ENCODE data around the gene CYP4F11. TPM values are rescaled to one million over a fixed set of nuclear protein-coding genes. Genes with fewer than 3 reads are reported as not detected.

Gene CYP4F11
- total and polyA plus RNA-seq, 4 donors: 0.15 to 1.2 (median 0.26) TPM; not detected in 1

DNA sequence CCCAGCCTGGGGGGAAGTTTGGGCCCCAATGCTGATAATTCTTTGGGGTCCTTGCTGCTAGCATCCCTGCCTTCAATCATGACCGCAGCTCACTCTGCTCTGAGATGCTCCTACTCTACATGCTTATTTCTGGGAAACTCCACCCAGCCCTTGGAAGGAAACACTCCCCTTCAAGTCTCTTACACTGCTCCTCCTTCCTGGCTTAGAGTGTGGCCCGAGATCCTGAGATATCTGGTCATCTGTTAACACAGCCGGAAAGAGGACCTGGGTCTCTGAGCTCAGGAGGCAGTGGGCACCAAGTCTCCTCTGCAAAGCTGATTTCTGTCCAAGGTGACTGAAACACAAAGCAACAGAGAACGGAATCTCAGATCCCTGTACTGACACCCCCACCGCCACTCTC lies 69.5 kb downstream of the CYP4F11 start:
- 55 to 64% methylated on average over 5 of the region's 5 CpGs for WGBS, 2 donors
- no peak for ATAC-seq (ENCODE audit: insufficient read depth, low FRiP score)

GRCh38 chr19:15863272-15863671 lies 71.1 kb downstream of the CYP4F11 start:
- no peak overlapping the region for H3K4me3 ChIP-seq
- ATAC-seq (ENCODE audit: insufficient read depth, low FRiP score): no peak
- H3K9me3 ChIP-seq (ENCODE audit: control insufficient read depth in 4 of 4, insufficient read depth in 3 of 4, low read length in 3 of 4): no peaks in the 10 kb centered on the region
- no peak for DNase-seq
- no peak for TF ChIP-seq CTCF (IDR thresholded peaks at IDR 0.05; ENCODE audit: control extremely low read depth, extremely low read depth)
- H3K27me3 ChIP-seq (ENCODE audit: control insufficient read depth in 3 of 3, insufficient read depth in 3 of 3, low read length in 2 of 3): no peaks in the 10 kb centered on the region
- no peaks in the 10 kb centered on the region for H3K4me1 ChIP-seq (ENCODE audit: control insufficient read depth in 5 of 5, insufficient read depth in 5 of 5, low read length in 5 of 5)
- 64 to 86% methylated on average over 8 of the region's 8 CpGs for whole genome bisulfite sequencing, 2 donors
- no peak overlapping the region for H3K9ac ChIP-seq (ENCODE audit: insufficient read depth in 1 of 2, low read length in 2 of 2)
- no peak overlapping the region for H3K27ac ChIP-seq (ENCODE audit: low read depth in 1 of 2, low read length in 1 of 2)
- no peaks in the 10 kb centered on the region for H3K36me3 ChIP-seq (ENCODE audit: control insufficient read depth in 4 of 4, insufficient read depth in 4 of 4, low read length in 4 of 4)

More for the DNA sequence above, 69.5 kb downstream of the CYP4F11 start:
- Histone ChIP-seq H3K4me3 (no peak overlapping the region), H3K9ac (ENCODE audit: insufficient read depth in 1 of 2, low read length in 2 of 2) (no peak overlapping the region), H3K9me3 (ENCODE audit: control insufficient read depth in 4 of 4, insufficient read depth in 3 of 4, low read length in 3 of 4) (no peaks in the 10 kb centered on the region), H3K36me3 (ENCODE audit: control insufficient read depth in 4 of 4, insufficient read depth in 4 of 4, low read length in 4 of 4) (no peaks in the 10 kb centered on the region), H3K4me1 (ENCODE audit: control insufficient read depth in 5 of 5, insufficient read depth in 5 of 5, low read length in 5 of 5) (no peaks in the 10 kb centered on the region), H3K27me3 (ENCODE audit: control insufficient read depth in 3 of 3, insufficient read depth in 3 of 3, low read length in 2 of 3) (no peaks in the 10 kb centered on the region), H3K27ac (ENCODE audit: low read depth in 1 of 2, low read length in 1 of 2) (no peak overlapping the region)
- DNase-seq: no peak
- no peak for TF ChIP-seq CTCF (IDR thresholded peaks at IDR 0.05; ENCODE audit: control extremely low read depth, extremely low read depth)

GRCh38 chr19:15862444-15862843 lies 71.9 kb downstream of the CYP4F11 start:
- no peaks in the 10 kb centered on the region for H3K9me3 ChIP-seq (ENCODE audit: control insufficient read depth in 4 of 4, insufficient read depth in 3 of 4, low read length in 3 of 4)
- no peak overlapping the region for H3K27ac ChIP-seq (ENCODE audit: low read depth in 1 of 2, low read length in 1 of 2)
- no peaks in the 10 kb centered on the region for H3K27me3 ChIP-seq (ENCODE audit: control insufficient read depth in 3 of 3, insufficient read depth in 3 of 3, low read length in 2 of 3)
- H3K4me3 ChIP-seq: no peak overlapping the region
- no peaks in the 10 kb centered on the region for H3K36me3 ChIP-seq (ENCODE audit: control insufficient read depth in 4 of 4, insufficient read depth in 4 of 4, low read length in 4 of 4)
- WGBS, 2 donors: 48 to 66% methylated on average over 7 of the region's 7 CpGs
- TF ChIP-seq CTCF (IDR thresholded peaks at IDR 0.05; ENCODE audit: control extremely low read depth, extremely low read depth): no peak
- DNase-seq (no peak), ATAC-seq (ENCODE audit: insufficient read depth, low FRiP score) (no peak)
- H3K9ac ChIP-seq (ENCODE audit: insufficient read depth in 1 of 2, low read length in 2 of 2): no peak overlapping the region
- no peaks in the 10 kb centered on the region for H3K4me1 ChIP-seq (ENCODE audit: control insufficient read depth in 5 of 5, insufficient read depth in 5 of 5, low read length in 5 of 5)

Small RNA genes within 50 kb of the gene (small RNA-seq; reads per million reads assigned to genes)
- gene CYP4F36P (ENCODE audit: low replicate concordance): not detected

Other genes with a start within 250 kb of the CYP4F11 start
- gene OR10H2, start 206.5 kb downstream of the CYP4F11 start, total RNA-seq: not detected
- not detected for gene OR10H2, start 206.5 kb downstream of the CYP4F11 start, polyA plus RNA-seq
- not detected for gene OR10H3, start 196.5 kb downstream of the CYP4F11 start, total RNA-seq
- not detected for gene OR10H3, start 196.5 kb downstream of the CYP4F11 start, polyA plus RNA-seq
- gene OR10H5, start 146.9 kb downstream of the CYP4F11 start, total RNA-seq: not detected
- gene OR10H5, start 146.9 kb downstream of the CYP4F11 start, polyA plus RNA-seq: not detected
- not detected for gene OR10H1, start 118.9 kb downstream of the CYP4F11 start, total RNA-seq
- not detected for gene OR10H1, start 118.9 kb downstream of the CYP4F11 start, polyA plus RNA-seq
- under 1 TPM in 1 of 2 donors, not detected in 1; 0.43 TPM for gene CYP4F2, start 36.5 kb downstream of the CYP4F11 start, total RNA-seq
- not detected for gene CYP4F2, start 36.5 kb downstream of the CYP4F11 start, polyA plus RNA-seq
- gene OR10H4, start 14.5 kb upstream of the CYP4F11 start, total RNA-seq: not detected
- not detected for gene OR10H4, start 14.5 kb upstream of the CYP4F11 start, polyA plus RNA-seq
- gene TPM4, start 142.0 kb upstream of the CYP4F11 start, total RNA-seq: 100 to 1,000 TPM; 382 to 385 TPM
- gene TPM4, start 142.0 kb upstream of the CYP4F11 start, polyA plus RNA-seq: 100 to 1,000 TPM; 274 to 438 TPM
- 10 to 100 TPM; 69.3 to 71.4 TPM for gene RAB8A, start 177.4 kb upstream of the CYP4F11 start, total RNA-seq
- 10 to 100 TPM; 32.2 to 51.4 TPM for gene RAB8A, start 177.4 kb upstream of the CYP4F11 start, polyA plus RNA-seq
- gene HSH2D, start 209.2 kb upstream of the CYP4F11 start, total RNA-seq: 1 to 10 TPM; 5.5 to 6.1 TPM
- gene HSH2D, start 209.2 kb upstream of the CYP4F11 start, polyA plus RNA-seq: 1 to 10 TPM; 6.6 to 9.3 TPM
- not detected for gene CIB3, start 239.0 kb upstream of the CYP4F11 start, total RNA-seq
- under 1 TPM in 1 of 2 donors, not detected in 1; 0.07 TPM for gene CIB3, start 239.0 kb upstream of the CYP4F11 start, polyA plus RNA-seq

All from lung (tissue), 13 donors.